Ishikawa (cell line): ENCODE results near the gene SMARCE1.

ENCODE experiments used
- CEBPB ChIP-seq: IDR thresholded peaks from 2 replicates; pipeline ENCODE4 v1.6.1; 2012
- CREB1 ChIP-seq: IDR thresholded peaks from 2 replicates; pipeline ENCODE4 v1.6.1; 2012; ENCODE audit warnings: low read depth
- EGR1 ChIP-seq: IDR thresholded peaks from 2 replicates; pipeline ENCODE4 v1.6.1; 2012
- EP300 ChIP-seq: IDR thresholded peaks from 2 replicates; pipeline ENCODE4 v1.6.1; 2012; ENCODE audit warnings: borderline replicate concordance
- FOXM1 ChIP-seq: IDR thresholded peaks from 2 replicates; pipeline ENCODE4 v1.6.1; 2012; ENCODE audit warnings: low read depth, borderline replicate concordance
- MAX ChIP-seq: IDR thresholded peaks from 2 replicates; pipeline ENCODE4 v1.6.1; 2012
- NFIC ChIP-seq: IDR thresholded peaks from 2 replicates; pipeline ENCODE4 v1.6.1; 2012
- RAD21 ChIP-seq: IDR thresholded peaks from 2 replicates; pipeline ENCODE4 v1.6.1; 2012; ENCODE audit warnings: low read depth
- REST ChIP-seq: IDR thresholded peaks from 2 replicates; pipeline ENCODE4 v1.6.1; 2012; ENCODE audit warnings: low read depth, mild to moderate bottlenecking
- TAF1 ChIP-seq: IDR thresholded peaks from 2 replicates; pipeline ENCODE4 v1.6.1; 2012; ENCODE audit warnings: low read depth, mild to moderate bottlenecking
- TCF12 ChIP-seq: IDR thresholded peaks from 2 replicates; pipeline ENCODE4 v1.6.1; 2012; ENCODE audit warnings: low read depth
- TEAD4 ChIP-seq: IDR thresholded peaks from 2 replicates; pipeline ENCODE4 v1.6.1; 2012
- USF1 ChIP-seq: IDR thresholded peaks from 2 replicates; pipeline ENCODE4 v1.6.1; 2012
- YY1 ChIP-seq: IDR thresholded peaks from 2 replicates; pipeline ENCODE4 v1.6.1; 2012; ENCODE audit warnings: low read depth
- ZBTB7A ChIP-seq: IDR thresholded peaks from 2 replicates; pipeline ENCODE4 v1.6.1; 2012; ENCODE audit warnings: low read depth

Gene SMARCE1

GRCh38 chr17:40615841-40616476, 31.7 kb downstream of the SMARCE1 start:
- TF ChIP-seq EP300 (no peak), TCF12 (no peak), USF1 (no peak), EGR1 (no peak), CEBPB (no peak), REST (no peak), TAF1 (no peak), YY1 (no peak), FOXM1 (no peak), RAD21 (no peak), CREB1 (no peak), MAX (no peak), ZBTB7A (no peak), NFIC (no peak), TEAD4 (no peak)

GRCh38 chr17:40615068-40615840, 32.4 kb downstream of the SMARCE1 start:
- no peak for TF ChIP-seq FOXM1
- TF ChIP-seq MAX: no peak
- TF ChIP-seq CREB1: no peak
- peak; percentile 90 for TF ChIP-seq RAD21
- TF ChIP-seq TAF1: no peak
- TF ChIP-seq TCF12: no peak

- TF ChIP-seq NFIC (no peak), REST (no peak)
These were observed 33.1 kb downstream of the SMARCE1 start for GRCh38 chr17:40614431-40615067.

- TF ChIP-seq NFIC (no peak), TCF12 (no peak), RAD21 (no peak), CEBPB (no peak), TAF1 (no peak)
These were observed 34.0 kb downstream of the SMARCE1 start for GRCh38 chr17:40613467-40614154.

- TF ChIP-seq TAF1 (no peak), ZBTB7A (no peak), EGR1 (no peak), CEBPB (no peak)
These were observed 34.9 kb downstream of the SMARCE1 start for GRCh38 chr17:40612599-40613244.
